ENCODE results near the gene PSKH1. TPM values are rescaled to one million over a fixed set of nuclear protein-coding genes. Genes with fewer than 3 reads are reported as not detected.
A peak's percentile ranks its signal among the peaks of the same experiment; 100 is the strongest.

The PSKH1 gene
- total and polyA plus RNA-seq, 9 of the 15 experiments (the other 6 are each of a cell fraction or from before 2014, with no cell fraction given): 0.96 to 20.9 (median 9.4) TPM

DNA sequence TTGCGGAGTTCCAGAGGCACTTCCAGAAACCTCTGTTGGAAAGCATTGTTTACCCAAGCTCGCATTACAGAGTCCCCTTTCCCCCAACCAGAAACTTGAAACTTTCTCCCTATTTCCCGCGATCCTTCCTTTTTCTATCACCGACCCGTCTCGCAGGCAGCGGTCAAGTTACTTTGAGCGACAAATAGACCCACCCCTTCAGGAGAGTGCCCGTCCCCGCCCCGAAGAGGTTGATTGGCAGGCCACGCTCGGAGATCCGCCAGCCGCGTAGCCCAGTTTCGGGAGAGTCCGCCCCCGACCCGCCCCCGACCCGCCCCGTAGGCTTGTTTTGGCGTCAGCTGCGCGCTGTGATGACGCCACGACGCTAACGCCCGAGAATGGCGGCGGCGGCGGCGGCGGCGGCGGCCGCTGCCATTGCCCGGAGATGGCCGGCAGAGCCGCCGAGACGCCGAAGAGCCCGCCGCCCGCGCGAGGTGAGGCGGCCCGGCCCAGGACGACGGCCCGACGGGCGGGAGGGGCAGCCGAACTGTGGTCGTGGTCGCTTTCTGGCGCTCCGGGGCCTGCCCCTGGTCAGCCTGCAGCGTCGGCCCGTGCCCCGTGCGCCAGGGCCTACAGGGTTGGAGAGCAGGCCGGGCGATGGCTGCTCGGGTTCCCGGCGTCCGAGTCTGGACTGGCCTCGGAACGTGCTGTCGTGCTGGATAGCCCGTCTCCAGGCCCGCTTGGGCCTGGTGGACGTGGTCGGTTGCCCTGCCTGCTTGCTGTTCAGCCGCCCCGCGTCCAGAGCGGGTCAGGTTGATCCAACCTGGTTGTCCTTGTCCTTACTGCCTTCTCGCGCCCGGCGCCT is at the start of gene PSKH1 (continued):
- TF ChIP-seq, protein P1, sequence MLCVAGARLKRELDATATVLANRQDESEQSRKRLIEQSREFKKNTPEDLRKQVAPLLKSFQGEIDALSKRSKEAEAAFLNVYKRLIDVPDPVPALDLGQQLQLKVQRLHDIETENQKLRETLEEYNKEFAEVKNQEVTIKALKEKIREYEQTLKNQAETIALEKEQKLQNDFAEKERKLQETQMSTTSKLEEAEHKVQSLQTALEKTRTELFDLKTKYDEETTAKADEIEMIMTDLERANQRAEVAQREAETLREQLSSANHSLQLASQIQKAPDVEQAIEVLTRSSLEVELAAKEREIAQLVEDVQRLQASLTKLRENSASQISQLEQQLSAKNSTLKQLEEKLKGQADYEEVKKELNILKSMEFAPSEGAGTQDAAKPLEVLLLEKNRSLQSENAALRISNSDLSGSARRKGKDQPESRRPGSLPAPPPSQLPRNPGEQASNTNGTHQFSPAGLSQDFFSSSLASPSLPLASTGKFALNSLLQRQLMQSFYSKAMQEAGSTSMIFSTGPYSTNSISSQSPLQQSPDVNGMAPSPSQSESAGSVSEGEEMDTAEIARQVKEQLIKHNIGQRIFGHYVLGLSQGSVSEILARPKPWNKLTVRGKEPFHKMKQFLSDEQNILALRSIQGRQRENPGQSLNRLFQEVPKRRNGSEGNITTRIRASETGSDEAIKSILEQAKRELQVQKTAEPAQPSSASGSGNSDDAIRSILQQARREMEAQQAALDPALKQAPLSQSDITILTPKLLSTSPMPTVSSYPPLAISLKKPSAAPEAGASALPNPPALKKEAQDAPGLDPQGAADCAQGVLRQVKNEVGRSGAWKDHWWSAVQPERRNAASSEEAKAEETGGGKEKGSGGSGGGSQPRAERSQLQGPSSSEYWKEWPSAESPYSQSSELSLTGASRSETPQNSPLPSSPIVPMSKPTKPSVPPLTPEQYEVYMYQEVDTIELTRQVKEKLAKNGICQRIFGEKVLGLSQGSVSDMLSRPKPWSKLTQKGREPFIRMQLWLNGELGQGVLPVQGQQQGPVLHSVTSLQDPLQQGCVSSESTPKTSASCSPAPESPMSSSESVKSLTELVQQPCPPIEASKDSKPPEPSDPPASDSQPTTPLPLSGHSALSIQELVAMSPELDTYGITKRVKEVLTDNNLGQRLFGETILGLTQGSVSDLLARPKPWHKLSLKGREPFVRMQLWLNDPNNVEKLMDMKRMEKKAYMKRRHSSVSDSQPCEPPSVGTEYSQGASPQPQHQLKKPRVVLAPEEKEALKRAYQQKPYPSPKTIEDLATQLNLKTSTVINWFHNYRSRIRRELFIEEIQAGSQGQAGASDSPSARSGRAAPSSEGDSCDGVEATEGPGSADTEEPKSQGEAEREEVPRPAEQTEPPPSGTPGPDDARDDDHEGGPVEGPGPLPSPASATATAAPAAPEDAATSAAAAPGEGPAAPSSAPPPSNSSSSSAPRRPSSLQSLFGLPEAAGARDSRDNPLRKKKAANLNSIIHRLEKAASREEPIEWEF (CRISPR knock-in tag; IDR thresholded peaks at IDR 0.05): no peak
- TF ChIP-seq, protein P2, sequence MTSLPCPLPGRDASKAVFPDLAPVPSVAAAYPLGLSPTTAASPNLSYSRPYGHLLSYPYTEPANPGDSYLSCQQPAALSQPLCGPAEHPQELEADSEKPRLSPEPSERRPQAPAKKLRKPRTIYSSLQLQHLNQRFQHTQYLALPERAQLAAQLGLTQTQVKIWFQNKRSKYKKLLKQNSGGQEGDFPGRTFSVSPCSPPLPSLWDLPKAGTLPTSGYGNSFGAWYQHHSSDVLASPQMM (CRISPR knock-in tag; IDR thresholded peaks at IDR 0.05): no peak
- TF ChIP-seq IFI16 (CRISPR knock-in tag; IDR thresholded peaks at IDR 0.05) (no peak), SRSF3 (IDR thresholded peaks at IDR 0.05; ENCODE audit: insufficient read depth, low read length) (no peak), NFRKB (IDR thresholded peaks at IDR 0.05; ENCODE audit: low read depth) (peak; percentile 28; the same call in 1 of the 2 replicates), SP1 (CRISPR knock-in tag; IDR thresholded peaks at IDR 0.05) (peak; percentile 57), BHLHE40 (IDR thresholded peaks at IDR 0.05; ENCODE audit: low read length) (0 out of 2 replicates have a peak, but pooled peaks have one; percentile 27), MIER1 (IDR thresholded peaks at IDR 0.05; ENCODE audit: low read depth) (no peak)
- TF ChIP-seq, protein P3, sequence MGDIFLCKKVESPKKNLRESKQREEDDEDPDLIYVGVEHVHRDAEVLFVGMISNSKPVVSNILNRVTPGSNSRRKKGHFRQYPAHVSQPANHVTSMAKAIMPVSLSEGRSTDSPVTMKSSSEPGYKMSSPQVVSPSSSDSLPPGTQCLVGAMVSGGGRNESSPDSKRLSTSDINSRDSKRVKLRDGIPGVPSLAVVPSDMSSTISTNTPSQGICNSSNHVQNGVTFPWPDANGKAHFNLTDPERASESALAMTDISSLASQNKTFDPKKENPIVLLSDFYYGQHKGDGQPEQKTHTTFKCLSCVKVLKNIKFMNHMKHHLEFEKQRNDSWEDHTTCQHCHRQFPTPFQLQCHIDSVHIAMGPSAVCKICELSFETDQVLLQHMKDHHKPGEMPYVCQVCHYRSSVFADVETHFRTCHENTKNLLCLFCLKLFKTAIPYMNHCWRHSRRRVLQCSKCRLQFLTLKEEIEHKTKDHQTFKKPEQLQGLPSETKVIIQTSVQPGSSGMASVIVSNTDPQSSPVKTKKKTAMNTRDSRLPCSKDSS (IDR thresholded peaks at IDR 0.05; ENCODE audit: low read depth, partially characterized antibody): no peak
- TF ChIP-seq, protein P4, sequence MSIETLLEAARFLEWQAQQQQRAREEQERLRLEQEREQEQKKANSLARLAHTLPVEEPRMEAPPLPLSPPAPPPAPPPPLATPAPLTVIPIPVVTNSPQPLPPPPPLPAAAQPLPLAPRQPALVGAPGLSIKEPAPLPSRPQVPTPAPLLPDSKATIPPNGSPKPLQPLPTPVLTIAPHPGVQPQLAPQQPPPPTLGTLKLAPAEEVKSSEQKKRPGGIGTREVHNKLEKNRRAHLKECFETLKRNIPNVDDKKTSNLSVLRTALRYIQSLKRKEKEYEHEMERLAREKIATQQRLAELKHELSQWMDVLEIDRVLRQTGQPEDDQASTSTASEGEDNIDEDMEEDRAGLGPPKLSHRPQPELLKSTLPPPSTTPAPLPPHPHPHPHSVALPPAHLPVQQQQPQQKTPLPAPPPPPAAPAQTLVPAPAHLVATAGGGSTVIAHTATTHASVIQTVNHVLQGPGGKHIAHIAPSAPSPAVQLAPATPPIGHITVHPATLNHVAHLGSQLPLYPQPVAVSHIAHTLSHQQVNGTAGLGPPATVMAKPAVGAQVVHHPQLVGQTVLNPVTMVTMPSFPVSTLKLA (conservative IDR thresholded peaks at IDR 0.05): peak in 1 of 2 experiments; percentile 19; a peak in 1 of 4 replicates
- TF ChIP-seq, protein P5, sequence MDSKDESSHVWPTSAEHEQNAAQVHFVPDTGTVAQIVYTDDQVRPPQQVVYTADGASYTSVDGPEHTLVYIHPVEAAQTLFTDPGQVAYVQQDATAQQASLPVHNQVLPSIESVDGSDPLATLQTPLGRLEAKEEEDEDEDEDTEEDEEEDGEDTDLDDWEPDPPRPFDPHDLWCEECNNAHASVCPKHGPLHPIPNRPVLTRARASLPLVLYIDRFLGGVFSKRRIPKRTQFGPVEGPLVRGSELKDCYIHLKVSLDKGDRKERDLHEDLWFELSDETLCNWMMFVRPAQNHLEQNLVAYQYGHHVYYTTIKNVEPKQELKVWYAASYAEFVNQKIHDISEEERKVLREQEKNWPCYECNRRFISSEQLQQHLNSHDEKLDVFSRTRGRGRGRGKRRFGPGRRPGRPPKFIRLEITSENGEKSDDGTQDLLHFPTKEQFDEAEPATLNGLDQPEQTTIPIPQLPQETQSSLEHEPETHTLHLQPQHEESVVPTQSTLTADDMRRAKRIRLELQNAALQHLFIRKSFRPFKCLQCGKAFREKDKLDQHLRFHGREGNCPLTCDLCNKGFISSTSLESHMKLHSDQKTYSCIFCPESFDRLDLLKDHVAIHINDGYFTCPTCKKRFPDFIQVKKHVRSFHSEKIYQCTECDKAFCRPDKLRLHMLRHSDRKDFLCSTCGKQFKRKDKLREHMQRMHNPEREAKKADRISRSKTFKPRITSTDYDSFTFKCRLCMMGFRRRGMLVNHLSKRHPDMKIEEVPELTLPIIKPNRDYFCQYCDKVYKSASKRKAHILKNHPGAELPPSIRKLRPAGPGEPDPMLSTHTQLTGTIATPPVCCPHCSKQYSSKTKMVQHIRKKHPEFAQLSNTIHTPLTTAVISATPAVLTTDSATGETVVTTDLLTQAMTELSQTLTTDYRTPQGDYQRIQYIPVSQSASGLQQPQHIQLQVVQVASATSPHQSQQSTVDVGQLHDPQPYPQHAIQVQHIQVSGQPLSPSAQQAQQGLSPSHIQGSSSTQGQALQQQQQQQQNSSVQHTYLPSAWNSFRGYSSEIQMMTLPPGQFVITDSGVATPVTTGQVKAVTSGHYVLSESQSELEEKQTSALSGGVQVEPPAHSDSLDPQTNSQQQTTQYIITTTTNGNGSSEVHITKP (IDR thresholded peaks at IDR 0.05; ENCODE audit: partially characterized antibody): peak; percentile 26
